PC-3 (cell line): ENCODE data around the gene COPS2. TPM values are rescaled to one million over a fixed set of nuclear protein-coding genes. Genes with fewer than 3 reads are reported as not detected.

Source experiments
- ATAC-seq: fragments of 200-7000 bp; cut with Tn5 transposase; 2 replicates; pipeline ENCODE4 v1.9.1; 2020; ENCODE audit warnings: mild to moderate bottlenecking, moderate library complexity
- BruUV-seq: library from RNA; stranded (reverse); fragments of 400-500 nt; replicated peaks from 2 replicates; lab custom pipeline; 2021; lab: Mats Ljungman, UMichigan
- CTCF ChIA-PET: fragments of 300-600 bp; sonication (Branson Sonifier 250); formaldehyde crosslinking; loops from one replicate; lab custom pipeline; 2022; ENCODE audit warnings: antibody characterized with exemption; lab: Charles Lee
- POLR2A ChIA-PET: fragments of 300-600 bp; sonication (Branson Sonifier 250); formaldehyde crosslinking; loops from one replicate; lab custom pipeline; 2022; ENCODE audit warnings: antibody characterized with exemption; ENCODE audit not compliant: unreplicated experiment; lab: Charles Lee
- DNase-seq: peaks from one replicate; pipeline ENCODE4 v3.0.0-alpha.2; 2015
- H2AFZ ChIP-seq: fragments of 300-600 bp; sonication (generic); 2 replicates; pipeline ENCODE4 v1.6.0; 2016; ENCODE audit warnings: antibody characterized with exemption, low read length
- H3F3A ChIP-seq: fragments of 300-600 bp; sonication (generic); one replicate; pipeline ENCODE4 v1.6.0; 2017; ENCODE audit warnings: antibody characterized with exemption, low read length, control low read depth, mild to moderate bottlenecking; ENCODE audit not compliant: unreplicated experiment
- H3K27ac ChIP-seq: fragments of 300-600 bp; sonication (generic); 2 replicates; pipeline ENCODE4 v1.5.1; 2016; ENCODE audit warnings: mild to moderate bottlenecking, low read length
- H3K27me3 ChIP-seq: fragments of 300-600 bp; sonication (generic); 2 replicates; pipeline ENCODE4 v1.6.1; 2016; ENCODE audit warnings: low read length, mixed read lengths
- H3K36me3 ChIP-seq: fragments of 300-600 bp; sonication (generic); 2 replicates; pipeline ENCODE4 v1.6.1; 2016; ENCODE audit warnings: low read depth, mixed run types, low read length, mixed read lengths
- H3K4me1 ChIP-seq: fragments of 300-600 bp; sonication (generic); 2 replicates; pipeline ENCODE4 v1.5.1; 2016; ENCODE audit warnings: low read length; ENCODE audit not compliant: insufficient read depth
- H3K4me2 ChIP-seq: fragments of 300-600 bp; sonication (generic); 2 replicates; pipeline ENCODE4 v1.6.0; 2016; ENCODE audit warnings: low read length
- H3K4me3 ChIP-seq: fragments of 300-600 bp; sonication (generic); 2 replicates; pipeline ENCODE4 v1.5.1; 2016; ENCODE audit warnings: mild to moderate bottlenecking, low read length, mixed read lengths
- H3K79me2 ChIP-seq: fragments of 300-600 bp; sonication (generic); 2 replicates; pipeline ENCODE4 v1.6.1; 2017; ENCODE audit warnings: low read length, mixed read lengths
- H3K9ac ChIP-seq: fragments of 300-600 bp; sonication (generic); 2 replicates; pipeline ENCODE4 v1.6.0; 2016; ENCODE audit warnings: mild to moderate bottlenecking, low read length
- H3K9me2 ChIP-seq: fragments of 300-600 bp; sonication (generic); replicated peaks from 2 replicates; pipeline ENCODE4 v1.6.1; 2016; ENCODE audit warnings: mixed run types, low read length, mixed read lengths
- H3K9me3 ChIP-seq: fragments of 300-600 bp; sonication (generic); 2 replicates; pipeline ENCODE4 v1.6.1; 2016; ENCODE audit warnings: low read length, mixed read lengths
- H4K20me1 ChIP-seq: fragments of 300-600 bp; sonication (generic); 2 replicates; pipeline ENCODE4 v1.6.1; 2016; ENCODE audit warnings: low read length, mixed read lengths
- CTCF ChIP-seq: fragments of 300-600 bp; sonication (generic); conservative IDR thresholded peaks from 2 replicates; pipeline ENCODE4 v1.5.1; 2017; ENCODE audit warnings: antibody characterized with exemption, low read depth, mild to moderate bottlenecking, low read length
- EZH2 ChIP-seq: fragments of 300-600 bp; sonication (generic); IDR thresholded peaks from one replicate; pipeline ENCODE4 v1.6.1; 2017; ENCODE audit warnings: antibody characterized with exemption, mild to moderate bottlenecking, low read length; ENCODE audit not compliant: unreplicated experiment
- EZH2phosphoT487 ChIP-seq: fragments of 300-600 bp; sonication (generic); IDR thresholded peaks from 2 replicates; pipeline ENCODE4 v1.6.1; 2018; ENCODE audit warnings: mild to moderate bottlenecking, antibody characterized with exemption, low read length, borderline replicate concordance
- intact Hi-C: fragments of 100-400 bp; cut with micrococcal nuclease; formaldehyde crosslinking; loops from 2 replicates; pipeline ENCODE4 v1.9.0; 2023
- total RNA-seq: library from RNA; depleted of rRNA; stranded (reverse); fragments of >200 nt; gene quantifications from 2 replicates; pipeline ENCODE4 v1.2.3, GENCODE V29; 2014

Gene COPS2
- total RNA-seq, 1 experiment from 2014 or later: 30.4 TPM

- no peaks in the 10 kb centered on the region for H3K9me2 ChIP-seq
- no peaks in the 10 kb centered on the region for H3K27me3 ChIP-seq
- DNase-seq: no peak
- POLR2A ChIA-PET: interaction anchor here (0.6 kb wide), 2 partner anchors 15 to 17 kb away, joined by 3 to 6 read pairs; partner anchors contain the start of gene GALK2
- H2AFZ ChIP-seq: peak overlapping the region; percentile 88
- BruUV-seq: no TSS peak
- H3K79me2 ChIP-seq: peaks cover 78% of the 10 kb centered on the region
- H3K9ac ChIP-seq: peak overlapping the region; percentile 99
- intact Hi-C loops: loop anchor here (1.0 kb wide), 1 partner anchor 16 kb away; the partner anchor contains the start of gene GALK2
- peak overlapping the region; percentile 93 for H3K4me2 ChIP-seq
- H4K20me1 ChIP-seq: peaks cover 31% of the 10 kb centered on the region
- H3K4me3 ChIP-seq: peak overlapping the region; percentile 100
- CTCF ChIA-PET: interaction anchor here (1.4 kb wide), 1 partner anchor 9 kb away, joined by 4 read pairs; no protein-coding TSS in a partner anchor
- H3K36me3 ChIP-seq: no peaks in the 10 kb centered on the region
- H3K4me1 ChIP-seq: peaks cover 19% of the 10 kb centered on the region
- no peak for TF ChIP-seq CTCF
- TF ChIP-seq EZH2phosphoT487: no peak
- TF ChIP-seq EZH2: no peak
- H3K9me3 ChIP-seq: no peaks in the 10 kb centered on the region
- ATAC-seq: peak; percentile 7; the same call in 1 of the 2 replicates
- H3K27ac ChIP-seq: peak overlapping the region; percentile 52
- no peaks in the 10 kb centered on the region for H3F3A ChIP-seq
Measured at GRCh38 chr15:49154799-49155109, 645 bp downstream of the COPS2 start.

- peaks cover 19% of the 10 kb centered on the region for H3K4me1 ChIP-seq
- ChIA-PET POLR2A (interaction anchor here (0.6 kb wide), 2 partner anchors 15 to 16 kb away, joined by 3 to 6 read pairs; partner anchors contain the start of gene GALK2), CTCF (no interaction called here)
- no peak overlapping the region for H2AFZ ChIP-seq
- ATAC-seq: no peak
- H3K27me3 ChIP-seq: no peaks in the 10 kb centered on the region
- peaks cover 33% of the 10 kb centered on the region for H4K20me1 ChIP-seq
- peak overlapping the region; percentile 93 for H3K4me2 ChIP-seq
- no peaks in the 10 kb centered on the region for H3K9me2 ChIP-seq
- H3F3A ChIP-seq: no peaks in the 10 kb centered on the region
- no peak for DNase-seq
- peaks cover 82% of the 10 kb centered on the region for H3K79me2 ChIP-seq
- peak overlapping the region; percentile 100 for H3K4me3 ChIP-seq
- no peak overlapping the region for H3K27ac ChIP-seq
- BruUV-seq: no TSS peak
- intact Hi-C loops: no loop called here
- no peaks in the 10 kb centered on the region for H3K9me3 ChIP-seq
- H3K36me3 ChIP-seq: 0 out of 2 replicates have a peak, but pooled peaks cover 1% of the 10 kb centered on the region
- no peak for TF ChIP-seq EZH2
- TF ChIP-seq CTCF: no peak
- TF ChIP-seq EZH2phosphoT487: no peak
- H3K9ac ChIP-seq: peak overlapping the region; percentile 99
Measured at GRCh38 chr15:49154359-49154758, 1.0 kb downstream of the COPS2 start.

- no peak for DNase-seq
- Histone ChIP-seq H3K9me3 (no peaks in the 10 kb centered on the region), H3K9ac (no peak overlapping the region), H3K4me2 (peak overlapping the region; percentile 93), H3K79me2 (peaks cover 95% of the 10 kb centered on the region), H4K20me1 (peaks cover 48% of the 10 kb centered on the region), H3K4me3 (0 out of 2 replicates have a peak overlapping the region, but pooled peaks have one; percentile 100), H3F3A (no peaks in the 10 kb centered on the region), H3K9me2 (no peaks in the 10 kb centered on the region), H3K36me3 (peaks cover 5% of the 10 kb centered on the region; the same call in 1 of the 2 replicates), H3K27ac (no peak overlapping the region), H3K27me3 (no peaks in the 10 kb centered on the region), H2AFZ (no peak overlapping the region), H3K4me1 (peaks cover 19% of the 10 kb centered on the region)
- no TSS peak for BruUV-seq
- TF ChIP-seq CTCF (no peak), EZH2 (no peak), EZH2phosphoT487 (no peak)
- intact Hi-C loops: no loop called here
- ChIA-PET CTCF (no interaction called here), POLR2A (interaction anchor here (0.7 kb wide), 1 partner anchor 40 kb away, joined by 4 read pairs; no protein-coding TSS in a partner anchor)
- ATAC-seq: no peak
Measured at GRCh38 chr15:49152552-49153312, 2.7 kb downstream of the COPS2 start.
